GM13976 (cell line): ENCODE measurements around the gene ZGPAT.

Experiments used
- DNase-seq: peaks from one replicate; pipeline ENCODE4 v3.0.0; 2012; ENCODE audit warnings: low spot score
- in situ Hi-C: fragments of 300-500 bp; cut with MboI; formaldehyde crosslinking; loops from one replicate; pipeline ENCODE4 v1.12.0; 2022; ENCODE audit warnings: low sequenced_read_pairs, mixed read lengths, inconsistent platforms; ENCODE audit not compliant: unreplicated experiment
- TF ChIP-seq, protein P1 (sequence below): IDR thresholded peaks from 2 replicates; pipeline ENCODE4 v1.5.1; 2012; ENCODE audit warnings: borderline replicate concordance, mild to moderate bottlenecking; ENCODE audit not compliant: insufficient read depth; ENCODE audit errors: extremely low read depth, missing control alignments, control extremely low read depth

Gene ZGPAT

DNA sequence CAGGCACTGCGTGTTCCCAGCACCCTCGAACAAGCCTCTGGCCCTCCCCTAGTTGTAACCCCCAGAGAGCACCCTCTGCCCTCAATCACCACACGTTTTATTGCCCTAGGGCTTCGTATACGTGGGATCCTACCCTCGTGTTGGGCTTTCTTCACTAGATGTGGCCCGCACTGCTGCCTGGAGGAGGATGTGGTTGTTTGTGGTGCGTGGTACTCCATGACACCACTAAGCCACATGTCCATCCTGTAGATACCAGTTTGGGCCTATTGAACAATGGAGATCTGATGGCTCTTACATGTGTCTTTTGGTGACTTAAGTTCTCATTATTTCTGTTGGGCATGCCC, 48.8 kb downstream of the ZGPAT start:
- in situ Hi-C loops, result no loop called here
- DNase-seq, result no peak
- TF ChIP-seq, protein P1, sequence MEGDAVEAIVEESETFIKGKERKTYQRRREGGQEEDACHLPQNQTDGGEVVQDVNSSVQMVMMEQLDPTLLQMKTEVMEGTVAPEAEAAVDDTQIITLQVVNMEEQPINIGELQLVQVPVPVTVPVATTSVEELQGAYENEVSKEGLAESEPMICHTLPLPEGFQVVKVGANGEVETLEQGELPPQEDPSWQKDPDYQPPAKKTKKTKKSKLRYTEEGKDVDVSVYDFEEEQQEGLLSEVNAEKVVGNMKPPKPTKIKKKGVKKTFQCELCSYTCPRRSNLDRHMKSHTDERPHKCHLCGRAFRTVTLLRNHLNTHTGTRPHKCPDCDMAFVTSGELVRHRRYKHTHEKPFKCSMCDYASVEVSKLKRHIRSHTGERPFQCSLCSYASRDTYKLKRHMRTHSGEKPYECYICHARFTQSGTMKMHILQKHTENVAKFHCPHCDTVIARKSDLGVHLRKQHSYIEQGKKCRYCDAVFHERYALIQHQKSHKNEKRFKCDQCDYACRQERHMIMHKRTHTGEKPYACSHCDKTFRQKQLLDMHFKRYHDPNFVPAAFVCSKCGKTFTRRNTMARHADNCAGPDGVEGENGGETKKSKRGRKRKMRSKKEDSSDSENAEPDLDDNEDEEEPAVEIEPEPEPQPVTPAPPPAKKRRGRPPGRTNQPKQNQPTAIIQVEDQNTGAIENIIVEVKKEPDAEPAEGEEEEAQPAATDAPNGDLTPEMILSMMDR, result no peak

DNA sequence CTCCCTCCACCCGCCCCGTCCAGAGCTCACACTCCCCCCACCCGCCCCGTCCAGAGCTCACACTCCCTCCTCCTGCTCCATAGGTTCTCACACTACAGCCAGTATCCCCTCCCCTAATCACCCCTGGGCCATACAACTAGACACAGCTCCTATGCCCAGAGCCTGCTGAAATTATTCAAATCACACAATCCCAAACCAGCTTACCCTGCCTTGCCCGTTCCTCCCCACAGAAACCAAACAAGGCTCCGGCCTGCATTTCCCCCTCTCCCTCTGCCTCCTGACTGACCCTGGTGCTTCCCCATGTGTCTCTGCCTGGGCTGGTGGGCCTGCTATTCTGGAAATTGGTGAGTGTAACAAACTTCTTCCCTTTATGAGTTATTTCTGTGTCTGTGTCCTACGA, 50.3 kb downstream of the ZGPAT start:
- in situ Hi-C loops, result no loop called here
- TF ChIP-seq, protein P1, result no peak
- DNase-seq, result no peak

DNA sequence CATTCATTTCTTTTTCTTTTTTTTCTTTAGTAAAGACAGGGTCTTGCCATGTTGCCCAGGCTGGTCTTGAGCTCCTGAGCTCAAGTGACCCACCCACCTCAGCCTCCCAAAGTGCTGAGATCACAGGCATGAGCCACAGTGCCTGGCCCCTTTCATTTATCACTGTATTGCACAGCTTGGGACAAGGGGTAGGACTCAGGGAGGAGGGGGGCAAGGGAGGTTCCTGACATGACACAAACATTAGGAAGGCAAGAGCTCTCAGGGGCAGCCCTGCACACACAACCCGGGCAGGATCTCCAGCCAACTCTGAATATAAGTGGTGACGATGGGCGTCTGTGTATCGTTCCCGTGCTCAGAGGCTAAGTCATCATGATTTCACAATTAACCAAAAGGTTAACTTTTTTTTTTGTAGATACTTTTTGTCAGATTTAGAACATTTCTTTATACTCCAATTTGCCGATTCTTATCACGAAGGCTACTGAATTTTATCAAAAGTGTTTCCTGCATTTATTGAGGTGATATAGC, 51.6 kb downstream of the ZGPAT start:
- TF ChIP-seq, protein P1, result no peak
- in situ Hi-C loops, result no loop called here
- no peak for DNase-seq

DNA sequence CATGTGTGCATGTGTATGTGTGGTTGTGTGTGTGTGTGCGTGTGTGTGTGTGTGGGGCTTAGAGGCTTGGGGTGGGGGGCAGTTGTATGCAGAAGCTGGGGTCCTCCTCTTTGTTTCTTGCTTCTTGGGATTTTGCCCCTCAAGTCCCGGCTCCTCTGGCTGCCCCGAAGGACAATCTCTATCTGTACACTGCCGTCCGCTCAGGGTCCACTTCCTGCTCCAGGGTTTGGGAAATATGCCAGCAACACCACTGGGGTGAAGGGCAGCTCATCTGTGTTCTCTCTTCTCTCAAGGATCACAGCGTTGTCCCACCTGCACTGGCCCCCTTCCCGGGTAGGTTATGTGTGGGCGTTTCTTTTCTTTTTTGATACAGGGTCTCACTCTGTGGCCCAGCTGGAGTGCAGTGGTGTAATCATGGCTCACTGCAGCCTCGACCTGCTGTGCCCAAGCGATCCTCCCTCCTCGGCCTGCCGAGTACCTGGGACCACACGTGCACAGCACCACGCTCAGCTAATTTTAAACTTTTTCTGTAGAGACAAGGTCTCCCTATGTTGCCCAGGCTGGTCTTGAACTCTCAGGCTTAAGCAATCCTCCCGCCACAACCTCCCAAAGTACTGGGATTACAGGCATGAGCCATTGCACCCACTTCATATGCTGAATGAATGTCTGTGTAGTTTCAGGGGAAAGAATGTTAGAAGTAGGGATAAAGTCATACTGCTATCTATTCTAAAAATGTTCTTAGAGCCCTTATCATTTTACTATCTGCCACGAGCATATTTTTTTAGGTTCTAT, 57.4 kb downstream of the ZGPAT start:
- TF ChIP-seq, protein P1, result no peak
- DNase-seq, result no peak
- in situ Hi-C loops, result no loop called here

DNA sequence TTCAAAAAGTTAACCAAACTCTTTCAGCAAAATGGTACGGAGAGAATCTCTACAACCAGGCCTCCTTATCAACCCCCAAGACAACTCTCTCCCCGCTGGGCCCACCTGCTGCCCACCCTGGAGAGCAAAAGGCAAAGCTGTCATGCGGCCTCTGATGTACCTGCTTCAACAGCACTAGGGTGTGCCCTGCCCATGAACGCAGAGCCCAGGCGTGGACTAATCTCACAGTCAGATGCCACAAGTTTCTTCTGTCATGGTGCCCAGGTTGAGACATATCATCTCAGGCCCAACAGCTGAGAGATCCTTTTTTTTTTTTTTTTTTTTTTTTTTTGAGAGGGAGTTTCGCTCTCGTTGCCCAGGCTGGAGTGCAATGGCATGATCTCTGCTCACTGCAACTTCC, 58.1 kb downstream of the ZGPAT start:
- no peak for DNase-seq
- in situ Hi-C loops, result no loop called here
- TF ChIP-seq, protein P1, result no peak

DNA sequence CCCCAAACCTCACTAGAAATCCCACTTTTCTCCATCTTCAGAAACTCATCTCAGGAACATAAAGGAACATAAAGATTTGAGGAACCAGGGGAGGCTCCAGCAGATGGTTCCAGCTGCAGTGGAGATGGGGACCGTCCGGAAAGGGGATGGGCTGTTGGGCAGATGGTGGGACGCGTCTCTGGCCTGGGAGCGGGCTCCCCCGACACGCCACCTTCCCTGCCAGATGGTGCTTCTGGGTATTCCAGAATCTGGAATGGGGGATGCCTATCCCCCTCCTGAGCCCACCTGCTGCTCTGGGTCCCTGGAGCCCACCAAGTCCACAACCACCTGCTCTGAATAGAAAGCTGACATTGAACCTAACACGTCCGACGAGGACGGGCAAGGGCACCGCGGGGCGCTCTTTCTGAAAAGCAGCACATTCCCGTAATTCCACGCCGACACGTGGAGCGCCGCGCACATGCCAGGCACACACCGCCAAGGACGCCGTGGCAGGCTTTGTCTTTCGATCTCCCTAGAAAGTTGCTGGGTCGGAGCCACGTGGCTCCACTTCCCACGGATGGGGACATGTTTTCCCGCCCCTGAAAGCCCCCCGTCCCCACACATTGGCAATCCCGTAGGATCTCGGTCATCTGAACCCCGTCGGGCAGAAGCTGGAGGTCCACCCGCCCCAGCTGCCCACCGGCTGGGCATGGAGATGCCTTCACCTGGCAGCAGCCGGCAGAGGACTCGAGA, 59.0 kb downstream of the ZGPAT start:
- DNase-seq, result no peak
- in situ Hi-C loops, result no loop called here
- TF ChIP-seq, protein P1, result no peak
